Omental fat pad (tissue), 4 donors: ENCODE measurements around the gene RNF212B. TPM values are rescaled to one million over a fixed set of nuclear protein-coding genes. Genes with fewer than 3 reads are reported as not detected.
"Not testable (repeated sequence)": the region's sequence is repeated elsewhere in the genome, so short reads cannot be mapped to it uniquely, and the experiment has no call there.

Experiments
- ATAC-seq: fragments of 150-250 bp; one replicate; pipeline ENCODE4 v1.9.1; 2016; ENCODE audit warnings: mild to moderate bottlenecking, moderate library complexity; ENCODE audit not compliant: low FRiP score
- DNase-seq: peaks from one replicate; pipeline ENCODE4 v3.0.0-alpha.2; 2019; ENCODE audit warnings: low spot score
- CTCF ChIP-seq, 3 donors: fragments of 450-650 bp; IDR thresholded peaks; one replicate each; pipeline ENCODE4 v1.5.1; 2016 to 2017; ENCODE audit warnings: antibody characterized with exemption in 3 of 3, mild to moderate bottlenecking in 3 of 3, moderate library complexity in 2 of 3
- total RNA-seq, 4 donors: library from RNA; depleted of rRNA; stranded (reverse); fragments of >200 nt; gene quantifications; one replicate each; pipeline ENCODE4 v1.1.0, GENCODE V29; 2016

RNF212B gene
- total RNA-seq, 4 donors from 2014 or later = not detected

DNA sequence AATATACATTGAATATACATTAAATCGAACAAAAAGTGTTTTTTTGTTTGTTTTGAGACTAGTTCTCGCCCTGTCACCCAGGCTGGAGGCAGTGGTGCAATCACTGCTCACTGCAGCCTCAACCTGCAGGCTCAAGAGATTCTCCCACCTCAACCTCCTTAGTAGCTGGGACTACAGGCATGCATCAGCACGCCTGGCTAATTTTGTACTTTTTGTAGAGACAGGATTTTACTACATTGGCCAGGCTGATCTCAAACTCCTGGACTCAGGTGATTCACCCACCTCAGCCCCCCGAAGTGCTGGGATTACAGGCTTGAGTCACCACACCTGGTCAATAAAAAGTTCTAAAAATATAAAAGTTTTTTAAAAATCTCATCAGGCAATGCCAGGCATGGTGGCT, 10.2 kb upstream of the RNF212B start:
- ATAC-seq (no peak), DNase-seq (no peak)
- no peak for TF ChIP-seq CTCF (IDR thresholded peaks at IDR 0.05)

GRCh38 chr14:23228812-23229211, 8.9 kb upstream of the RNF212B start:
- no peak for ATAC-seq
- TF ChIP-seq CTCF (IDR thresholded peaks at IDR 0.05) = no peak
- no peak for DNase-seq

DNA sequence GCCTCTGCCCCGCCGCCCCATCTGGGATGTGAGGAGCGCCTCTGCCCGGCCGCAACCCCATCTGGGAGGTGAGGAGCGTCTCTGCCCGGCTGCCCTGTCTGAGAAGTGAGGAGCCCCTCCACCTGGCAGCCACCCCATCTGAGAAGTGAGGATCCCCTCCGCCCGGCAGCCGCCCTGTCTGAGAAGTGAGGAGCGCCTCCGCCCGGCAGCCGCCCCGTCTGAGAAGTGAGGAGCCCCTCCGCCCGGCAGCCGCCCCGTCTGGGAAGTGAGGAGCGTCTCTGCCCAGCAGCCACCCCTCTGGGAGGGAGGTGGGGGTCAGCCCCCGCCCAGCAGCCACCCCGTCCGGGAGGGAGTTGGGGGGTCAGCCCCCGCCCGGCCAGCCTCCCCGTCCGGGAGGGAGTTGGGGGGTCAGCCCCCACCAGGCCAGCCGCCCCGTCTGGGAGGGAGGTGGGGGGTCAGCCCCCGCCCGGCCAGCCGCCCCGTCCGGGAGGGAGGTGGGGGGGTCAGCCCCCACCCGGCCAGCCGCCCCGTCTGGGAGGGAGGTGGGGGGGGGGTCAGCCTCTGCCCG, 5.4 kb upstream of the RNF212B start:
- not testable (repeated sequence) for DNase-seq, ATAC-seq

GRCh38 chr14:23240661-23241060, 2.9 kb downstream of the RNF212B start:
- ATAC-seq (no peak), DNase-seq (no peak)
- TF ChIP-seq CTCF (IDR thresholded peaks at IDR 0.05) = no peak

GRCh38 chr14:23241061-23241715, 3.5 kb downstream of the RNF212B start:
- not testable (repeated sequence) for ATAC-seq, DNase-seq

DNA sequence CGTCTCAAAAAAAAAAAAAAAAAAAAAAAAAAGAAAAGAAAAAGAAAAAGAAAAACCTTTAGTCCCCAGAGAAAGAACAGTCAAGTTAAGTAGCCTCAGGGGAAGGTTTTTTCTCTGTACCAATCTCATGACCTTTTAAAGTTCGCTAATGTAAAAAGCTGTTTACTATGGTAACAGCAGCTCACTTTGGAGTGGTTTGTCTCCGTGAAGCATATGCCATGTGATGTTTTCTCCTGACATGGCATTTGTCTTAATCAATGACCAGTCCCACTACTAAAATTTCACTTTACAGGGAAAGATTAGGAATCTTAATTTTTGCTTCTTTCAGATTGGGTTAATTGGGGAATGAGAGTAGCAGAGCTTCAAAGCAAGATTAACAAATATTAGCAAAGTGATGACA, 4.3 kb downstream of the RNF212B start:
- ATAC-seq (no peak), DNase-seq (no peak)
- TF ChIP-seq CTCF (IDR thresholded peaks at IDR 0.05) = no peak

DNA sequence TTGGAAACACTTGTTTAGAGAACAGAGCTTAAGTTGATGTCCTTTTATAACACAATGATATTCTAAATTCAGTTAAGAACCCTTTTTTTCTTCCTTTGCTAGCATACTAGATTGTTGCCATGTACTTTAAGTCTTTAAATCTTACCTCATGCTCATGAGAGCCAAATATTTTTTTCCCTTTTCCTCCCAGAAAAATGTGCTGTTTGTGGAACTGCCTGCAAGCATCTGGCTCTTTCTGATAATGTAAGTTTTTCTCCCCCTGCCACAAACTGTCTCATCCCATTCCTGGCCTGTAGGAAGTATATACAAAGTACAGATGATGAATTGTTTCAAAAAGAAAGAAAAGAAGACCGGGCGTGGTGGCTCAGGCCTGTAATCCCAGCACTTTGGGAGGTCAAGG, 5.3 kb downstream of the RNF212B start:
- no peak for DNase-seq
- no peak for ATAC-seq
- no peak for TF ChIP-seq CTCF (IDR thresholded peaks at IDR 0.05)

GRCh38 chr14:23245282-23245681, 7.5 kb downstream of the RNF212B start:
- ATAC-seq (no peak), DNase-seq (no peak)
- TF ChIP-seq CTCF (IDR thresholded peaks at IDR 0.05) = no peak
